Left ventricle myocardium inferior (tissue), 1 donor: ENCODE data around the gene DNAJC7. TPM values are rescaled to one million over a fixed set of nuclear protein-coding genes. Genes with fewer than 3 reads are reported as not detected.

ENCODE experiments used
- DNase-seq: peaks from one replicate; pipeline ENCODE4 v3.0.0-alpha.2; 2020
- H3K27ac ChIP-seq: fragments of 200-600 bp; replicated peaks from 2 replicates; pipeline ENCODE4 v1.8.0; 2021
- H3K27me3 ChIP-seq: fragments of 200-600 bp; 2 replicates; pipeline ENCODE4 v1.8.0; 2021; ENCODE audit warnings: low read depth
- H3K36me3 ChIP-seq: fragments of 200-600 bp; 2 replicates; pipeline ENCODE4 v1.8.0; 2021
- H3K4me1 ChIP-seq: fragments of 200-600 bp; 2 replicates; pipeline ENCODE4 v1.8.0; 2021
- H3K4me3 ChIP-seq: fragments of 200-600 bp; 2 replicates; pipeline ENCODE4 v1.8.0; 2021; ENCODE audit warnings: mild to moderate bottlenecking, moderate library complexity
- H3K9me3 ChIP-seq: fragments of 200-600 bp; replicated peaks from 2 replicates; pipeline ENCODE4 v1.8.0; 2021
- CTCF ChIP-seq: fragments of 200-600 bp; IDR thresholded peaks from 2 replicates; pipeline ENCODE4 v1.8.0; 2021; ENCODE audit warnings: antibody characterized with exemption, mild to moderate bottlenecking, borderline replicate concordance
- intact Hi-C: fragments of 100-400 bp; cut with micrococcal nuclease; formaldehyde crosslinking; loops from one replicate; pipeline ENCODE4 v1.11.0; 2022
- total RNA-seq: library from RNA; stranded (reverse); fragmentation: NEBNext Ultra II Directional; extraction: Animal tissue kit (Norgen Biotek cat#: 25700); gene quantifications from one replicate; pipeline ENCODE4 v1.2.1, GENCODE V29; 2021
- donor health status: DM: no; HTN: yes; CAD: no; lungs with severe emphysema.

The DNAJC7 gene
- total RNA-seq, 1 donor from 2014 or later = 71.2 TPM

GRCh38 chr17:42060231-42060630 lies 43.0 kb upstream of the DNAJC7 start:
- no peaks in the 10 kb centered on the region for H3K9me3 ChIP-seq
- no peaks in the 10 kb centered on the region for H3K36me3 ChIP-seq
- no peak overlapping the region for H3K27ac ChIP-seq
- H3K4me3 ChIP-seq = no peak overlapping the region
- intact Hi-C loops = no loop called here
- no peak for DNase-seq
- no peak for TF ChIP-seq CTCF
- peaks cover 6% of the 10 kb centered on the region for H3K4me1 ChIP-seq
- H3K27me3 ChIP-seq = peaks cover 38% of the 10 kb centered on the region

GRCh38 chr17:42059815-42060214 lies 42.6 kb upstream of the DNAJC7 start:
- no peak overlapping the region for H3K27ac ChIP-seq
- DNase-seq = no peak
- H3K4me3 ChIP-seq = no peak overlapping the region
- intact Hi-C loops = no loop called here
- H3K9me3 ChIP-seq = no peaks in the 10 kb centered on the region
- no peak for TF ChIP-seq CTCF
- peaks cover 6% of the 10 kb centered on the region for H3K4me1 ChIP-seq
- no peaks in the 10 kb centered on the region for H3K36me3 ChIP-seq
- peaks cover 42% of the 10 kb centered on the region for H3K27me3 ChIP-seq

DNA sequence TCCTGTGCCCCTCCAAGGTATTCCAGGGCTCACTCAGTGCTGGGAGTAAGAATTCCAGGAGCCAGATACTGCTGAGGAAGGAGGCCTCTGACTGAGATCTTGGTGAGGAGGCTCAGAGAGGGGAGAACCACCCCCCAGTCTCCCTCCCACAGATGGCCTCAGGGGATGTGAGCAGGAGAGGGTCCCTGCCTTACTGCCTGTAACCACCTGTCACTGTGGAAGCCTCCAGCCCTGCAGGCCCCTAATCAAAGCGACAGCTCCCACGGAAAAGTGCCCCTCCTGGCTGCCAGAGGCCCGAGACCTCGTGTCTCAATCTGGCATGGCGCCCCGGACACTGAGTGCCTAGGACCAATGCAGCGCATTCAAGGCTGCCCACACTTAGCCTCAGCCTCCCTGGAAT lies 40.8 kb upstream of the DNAJC7 start:
- DNase-seq = no peak
- peaks cover 60% of the 10 kb centered on the region for H3K27me3 ChIP-seq
- H3K36me3 ChIP-seq = no peaks in the 10 kb centered on the region
- intact Hi-C loops = no loop called here
- no peak for TF ChIP-seq CTCF
- no peaks in the 10 kb centered on the region for H3K9me3 ChIP-seq
- no peak overlapping the region for H3K4me3 ChIP-seq
- no peak overlapping the region for H3K27ac ChIP-seq
- H3K4me1 ChIP-seq = peaks cover 1% of the 10 kb centered on the region

GRCh38 chr17:42056635-42057034 lies 39.4 kb upstream of the DNAJC7 start:
- Histone ChIP-seq H3K27me3 (peaks cover 62% of the 10 kb centered on the region), H3K4me1 (no peaks in the 10 kb centered on the region), H3K4me3 (no peak overlapping the region), H3K27ac (no peak overlapping the region), H3K36me3 (no peaks in the 10 kb centered on the region), H3K9me3 (no peaks in the 10 kb centered on the region)
- no peak for TF ChIP-seq CTCF
- DNase-seq = no peak
- intact Hi-C loops = no loop called here

DNA sequence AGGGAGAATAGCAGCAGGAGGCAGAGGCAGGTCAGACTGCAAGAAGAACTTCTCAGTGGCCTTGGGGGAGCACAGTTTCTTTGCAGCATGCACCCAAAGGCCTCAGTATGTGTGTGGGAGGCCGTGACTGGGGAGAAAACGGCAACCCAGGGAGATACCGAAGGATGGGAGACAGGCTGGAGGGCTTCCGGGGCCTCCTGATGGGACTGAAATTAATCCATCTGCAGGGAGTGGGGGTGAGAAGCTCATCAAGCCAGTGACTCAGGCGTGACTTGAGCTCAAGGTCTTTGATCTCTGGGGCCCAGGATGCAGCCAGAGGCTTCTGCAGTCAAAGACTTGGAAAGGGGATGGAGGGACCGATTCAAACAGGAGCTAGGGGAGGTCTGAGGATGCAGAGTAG lies 38.3 kb upstream of the DNAJC7 start:
- TF ChIP-seq CTCF = no peak
- Histone ChIP-seq H3K4me3 (no peak overlapping the region), H3K27me3 (peaks cover 62% of the 10 kb centered on the region), H3K36me3 (no peaks in the 10 kb centered on the region), H3K27ac (no peak overlapping the region), H3K4me1 (peaks cover 6% of the 10 kb centered on the region), H3K9me3 (no peaks in the 10 kb centered on the region)
- no peak for DNase-seq
- intact Hi-C loops = no loop called here

DNA sequence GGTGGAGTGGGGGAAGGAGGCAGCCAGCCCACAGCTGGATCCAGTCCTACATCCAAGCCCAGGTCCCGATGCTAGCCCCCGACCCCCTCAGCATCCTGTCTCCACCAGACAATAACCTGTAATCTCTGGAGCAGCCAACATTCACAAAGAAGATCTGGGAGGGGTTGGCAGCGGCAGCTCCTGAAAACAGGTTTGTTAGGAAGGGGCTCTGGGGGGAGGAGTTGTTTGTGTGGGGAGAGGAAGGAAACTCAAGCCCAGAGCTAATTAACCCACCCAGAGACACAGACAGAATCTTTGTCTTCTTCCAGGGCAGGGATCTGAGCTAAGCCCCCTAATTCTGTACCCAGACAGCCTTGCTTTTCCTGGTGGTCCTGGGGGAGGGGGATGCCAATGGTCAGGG lies 37.8 kb upstream of the DNAJC7 start:
- TF ChIP-seq CTCF = no peak
- peaks cover 62% of the 10 kb centered on the region for H3K27me3 ChIP-seq
- no peaks in the 10 kb centered on the region for H3K9me3 ChIP-seq
- no peaks in the 10 kb centered on the region for H3K36me3 ChIP-seq
- intact Hi-C loops = no loop called here
- H3K27ac ChIP-seq = no peak overlapping the region
- DNase-seq = no peak
- peaks cover 9% of the 10 kb centered on the region for H3K4me1 ChIP-seq
- no peak overlapping the region for H3K4me3 ChIP-seq
